Pulmonary artery endothelial cell (primary cell): ENCODE measurements around the gene CFAP298. TPM values are rescaled to one million over a fixed set of nuclear protein-coding genes. Genes with fewer than 3 reads are reported as not detected.
"Not testable (repeated sequence)": the region's sequence is repeated elsewhere in the genome, so short reads cannot be mapped to it uniquely, and the experiment has no call there.

Experiments used
- DNase-seq: peaks from one replicate; pipeline ENCODE4 v3.0.0-alpha.2; 2011; ENCODE audit warnings: low read depth, low spot score
- total RNA-seq: library from RNA; depleted of rRNA; stranded (reverse); fragments of >200 nt; gene quantifications from 2 replicates; pipeline ENCODE4 v1.2.3, GENCODE V29; 2014

The CFAP298 gene, protein sequence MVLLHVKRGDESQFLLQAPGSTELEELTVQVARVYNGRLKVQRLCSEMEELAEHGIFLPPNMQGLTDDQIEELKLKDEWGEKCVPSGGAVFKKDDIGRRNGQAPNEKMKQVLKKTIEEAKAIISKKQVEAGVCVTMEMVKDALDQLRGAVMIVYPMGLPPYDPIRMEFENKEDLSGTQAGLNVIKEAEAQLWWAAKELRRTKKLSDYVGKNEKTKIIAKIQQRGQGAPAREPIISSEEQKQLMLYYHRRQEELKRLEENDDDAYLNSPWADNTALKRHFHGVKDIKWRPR
- total RNA-seq = 36.5 and 44.8 TPM in 2 replicates

DNA sequence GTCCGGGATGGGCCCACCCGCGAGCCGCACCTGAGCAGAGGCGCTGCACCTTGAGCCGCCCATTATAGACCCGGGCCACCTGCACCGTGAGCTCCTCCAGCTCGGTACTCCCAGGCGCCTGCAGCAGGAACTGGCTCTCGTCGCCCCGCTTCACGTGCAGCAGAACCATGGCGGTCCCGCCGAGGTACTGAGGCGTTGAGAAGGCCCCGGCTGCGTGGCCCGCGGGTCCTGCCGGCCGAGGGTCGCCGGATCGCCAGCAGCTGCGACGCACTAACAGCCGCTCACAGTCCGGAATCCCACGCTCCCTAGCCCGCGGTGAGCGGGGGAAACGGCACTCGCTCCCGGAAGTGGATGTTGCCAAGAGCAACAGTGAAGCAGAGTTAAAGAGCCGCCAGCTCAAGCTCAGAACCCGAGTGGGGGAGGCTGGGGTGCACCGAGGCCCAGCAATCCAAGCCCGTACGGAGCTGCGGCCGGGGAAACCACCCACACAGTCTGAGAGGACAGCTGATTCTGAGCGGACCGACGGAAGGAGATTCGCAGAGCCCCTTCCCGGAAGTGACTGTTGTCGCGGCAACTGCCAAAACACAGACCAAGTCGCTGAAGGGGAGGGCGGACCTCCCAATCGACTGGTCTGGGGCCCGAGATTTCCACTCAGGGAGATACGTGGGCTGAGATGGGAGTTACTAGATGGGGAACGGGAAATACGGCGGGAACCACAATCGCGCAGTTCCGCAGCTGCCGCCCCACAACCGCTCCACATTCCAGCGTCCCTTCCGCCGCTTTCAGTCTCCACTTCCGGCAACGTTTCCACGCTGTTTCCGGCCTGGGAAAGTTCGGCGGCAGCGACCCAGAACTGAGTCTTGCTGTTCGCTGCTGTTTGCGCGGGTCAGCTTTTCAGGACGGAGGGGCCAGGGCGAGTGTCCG lies at the start of gene CFAP298:
TSS of gene CFAP298 (minus strand) at position 303 of the 924 bp plus-strand sequence. CDS start at position 169, 134 bp downstream.
- DNase-seq = peak; percentile 86

DNA sequence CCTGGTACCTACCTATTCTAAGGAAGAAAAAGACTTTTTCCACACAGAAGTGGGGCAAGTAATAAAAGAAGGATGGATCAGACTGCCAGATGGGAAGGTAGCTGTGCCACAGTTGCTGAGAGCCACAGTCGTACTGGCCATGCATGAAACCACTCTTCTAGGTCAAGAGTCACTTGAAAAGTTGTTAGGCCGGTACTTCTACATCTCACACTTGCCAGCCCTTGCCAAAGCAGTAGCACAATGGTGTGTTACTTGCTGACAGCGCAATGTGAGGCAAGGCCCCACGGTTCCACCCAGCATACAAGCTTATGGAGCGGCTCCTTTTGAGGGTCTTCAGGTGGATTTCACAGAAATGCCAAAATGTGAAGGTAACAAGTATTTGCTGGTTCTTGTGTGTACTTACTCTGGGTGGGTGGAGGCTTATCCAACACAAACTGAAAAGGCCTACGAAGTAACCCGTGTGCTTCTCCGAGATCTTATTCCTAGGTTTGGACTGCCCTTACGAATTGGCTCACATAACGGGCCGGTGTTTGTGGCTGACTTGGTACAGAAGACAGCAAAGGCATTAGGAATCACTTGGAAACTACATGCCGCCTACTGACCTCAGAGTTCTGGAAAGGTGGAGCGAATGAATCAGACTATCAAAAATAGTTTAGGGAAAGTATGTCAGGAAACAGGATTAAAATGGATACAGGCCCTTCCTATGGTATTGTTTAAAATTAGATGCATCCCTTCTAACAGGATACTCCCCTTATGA lies 49.0 kb upstream of the CFAP298 start:
- not testable (repeated sequence) for DNase-seq

DNA sequence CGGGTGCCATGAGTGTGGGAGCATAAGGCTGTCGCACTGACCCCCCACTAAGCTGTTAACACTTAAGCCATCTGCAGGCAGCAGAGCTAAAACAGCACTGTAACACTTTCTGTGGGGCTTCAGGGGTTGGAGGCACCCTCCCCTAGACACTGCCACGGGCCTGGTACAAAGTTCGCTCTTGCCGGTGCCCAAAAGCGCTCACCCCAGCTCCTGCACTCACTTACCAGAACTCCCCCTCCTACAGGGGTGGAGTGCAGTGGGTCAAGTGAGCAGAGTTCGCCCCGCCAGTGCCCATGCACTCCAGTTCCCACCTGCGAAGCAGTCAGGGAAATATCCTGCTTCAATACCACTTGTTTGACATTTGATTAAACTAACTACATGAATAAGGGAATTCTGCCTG lies 46.3 kb upstream of the CFAP298 start:
- DNase-seq = no peak

GRCh38 chr21:32653326-32653901 lies 41.2 kb upstream of the CFAP298 start:
- no peak for DNase-seq

- no peak for DNase-seq
Measured at GRCh38 chr21:32648165-32648564, 36.0 kb upstream of the CFAP298 start.

DNA sequence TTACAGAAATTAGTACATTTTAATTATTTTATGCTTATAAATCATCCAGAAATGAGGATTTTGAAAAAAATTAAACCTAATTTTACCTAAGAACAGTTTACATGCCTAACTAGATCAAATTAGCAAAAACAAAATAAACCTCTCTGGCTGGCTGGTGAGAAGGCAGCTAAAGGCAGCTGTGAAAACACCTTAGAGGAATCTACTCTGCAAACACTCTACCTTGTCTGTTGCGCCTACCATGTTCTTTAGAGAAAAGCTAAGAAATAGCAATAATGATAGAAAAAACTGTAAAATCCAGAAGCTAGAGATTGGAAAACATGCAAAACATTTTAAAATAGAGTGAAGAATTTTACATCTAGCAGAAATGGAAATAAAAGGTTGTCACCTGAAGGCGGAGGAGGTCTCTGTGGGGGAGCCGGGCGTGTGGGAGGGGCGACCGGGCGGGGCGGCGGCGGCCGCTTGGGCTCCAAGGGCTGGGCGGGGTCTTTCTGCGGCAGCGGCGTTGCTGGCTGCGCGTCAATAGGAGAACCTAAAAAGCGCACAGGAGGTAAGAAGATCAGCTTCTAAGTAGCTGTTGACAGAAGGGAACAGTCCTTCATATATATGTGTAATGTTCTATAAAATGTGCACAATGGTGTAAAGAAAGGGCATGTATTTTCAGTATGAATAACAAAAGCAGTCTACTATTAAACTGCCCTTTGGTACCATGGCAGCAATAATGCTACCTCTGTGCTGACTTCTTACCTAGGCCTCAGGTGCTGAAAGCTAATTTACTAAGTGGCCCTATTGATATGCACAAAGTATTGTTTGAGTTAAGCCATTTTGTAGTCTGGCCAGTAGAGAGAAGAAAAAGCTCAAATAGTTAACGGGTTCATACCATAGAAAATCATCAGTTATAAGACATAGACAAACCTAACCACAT lies 33.3 kb upstream of the CFAP298 start:
- no peak for DNase-seq

DNA sequence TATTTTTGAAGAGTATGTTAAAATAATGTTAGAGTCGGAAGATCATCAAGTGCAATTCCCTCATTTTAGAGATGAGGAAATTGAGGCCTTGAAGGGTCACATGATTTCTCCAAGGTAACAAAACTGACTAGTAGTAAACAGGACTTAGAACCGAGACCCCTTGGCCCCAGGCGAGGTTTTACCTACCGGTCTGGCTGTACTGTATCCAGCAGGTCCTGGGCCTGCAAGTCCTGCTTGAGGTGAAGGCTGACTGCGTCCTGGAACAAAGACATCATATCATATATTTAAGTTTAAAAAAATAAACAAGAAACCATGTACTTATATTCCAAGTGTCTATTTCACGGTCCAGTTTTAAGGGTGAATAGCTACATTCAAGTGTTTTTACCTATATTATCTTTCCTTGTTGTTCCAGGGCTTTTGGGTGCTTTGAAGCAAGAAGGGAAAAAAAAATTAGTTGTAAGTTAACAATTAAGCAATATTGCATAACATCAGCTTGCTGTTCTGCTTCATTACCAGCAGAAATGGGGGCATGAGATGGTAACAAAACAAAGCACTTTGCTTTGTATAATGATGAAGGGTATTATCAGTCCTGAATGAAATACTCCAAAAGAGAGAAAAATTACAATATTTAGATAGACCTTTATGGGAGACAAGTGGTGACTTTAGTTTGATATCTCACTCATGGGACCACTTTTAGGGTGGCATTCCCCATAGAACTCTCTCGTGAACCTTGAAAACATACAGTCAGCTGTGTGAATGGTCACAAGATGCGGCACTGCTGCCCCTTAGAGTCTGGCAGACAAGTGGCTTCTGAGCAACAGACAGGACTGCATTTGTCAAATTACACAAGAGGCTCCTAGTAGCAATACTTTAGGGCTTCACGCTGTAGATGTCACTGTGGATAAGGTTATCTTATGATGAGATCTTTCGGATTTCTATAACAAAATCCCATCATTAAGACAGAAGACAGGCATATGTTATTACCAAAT lies 29.8 kb upstream of the CFAP298 start:
- DNase-seq = no peak

GRCh38 chr21:32626621-32627196 lies 14.5 kb upstream of the CFAP298 start:
- no peak for DNase-seq

DNA sequence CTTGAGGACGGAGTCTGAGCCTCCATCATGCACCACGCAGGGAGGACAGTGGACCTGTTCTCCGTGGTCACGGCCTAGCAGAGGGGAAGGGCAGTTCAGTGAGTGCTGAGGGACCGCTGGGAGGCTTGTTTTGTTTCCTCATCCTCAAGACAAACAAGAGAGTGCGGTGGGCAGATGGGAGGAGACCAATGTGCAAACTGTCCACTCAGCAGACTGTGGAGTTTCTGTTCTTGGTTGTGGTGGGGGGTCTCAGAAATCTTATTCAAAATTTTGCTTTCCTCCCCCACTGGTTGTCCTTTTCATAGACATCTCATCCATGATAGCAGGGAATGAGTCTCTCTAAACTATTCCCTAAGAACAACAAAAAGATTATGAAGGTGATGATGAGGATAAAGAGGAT lies 6.0 kb upstream of the CFAP298 start:
- not testable (repeated sequence) for DNase-seq

- no peak for DNase-seq
Measured at GRCh38 chr21:32613436-32614043, 1.4 kb upstream of the CFAP298 start.

- DNase-seq = no peak
Measured at GRCh38 chr21:32612999-32613337, 791 bp upstream of the CFAP298 start.

DNA sequence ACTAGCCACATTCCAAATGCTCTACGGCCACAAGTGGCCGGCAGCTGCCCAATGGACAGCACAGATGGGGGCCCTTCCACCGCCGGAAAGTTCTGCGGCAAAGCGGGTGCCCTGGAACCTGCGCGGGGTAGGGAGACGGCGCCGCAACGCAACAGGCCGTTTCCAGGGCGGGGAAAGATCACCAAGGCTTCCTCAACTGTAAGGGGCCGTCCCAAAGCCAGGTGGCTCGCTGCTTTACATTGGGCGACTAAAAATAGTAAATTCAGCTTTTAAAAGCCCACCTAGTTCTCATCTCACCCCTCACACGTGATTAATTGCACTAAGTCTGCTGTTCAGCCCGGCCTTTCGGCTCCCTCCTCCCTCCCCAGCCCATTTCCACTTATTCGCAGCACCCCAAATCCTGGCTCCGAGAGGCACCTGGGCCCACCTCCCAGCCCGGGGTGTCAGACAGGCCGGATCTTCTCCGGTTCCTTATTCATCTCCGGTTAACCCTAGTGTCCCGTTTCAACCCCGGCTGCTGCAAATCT lies 643 bp downstream of the CFAP298 start:
- no peak for DNase-seq

GRCh38 chr21:32610940-32611339 lies 1.2 kb downstream of the CFAP298 start:
- DNase-seq = not testable (repeated sequence)

GRCh38 chr21:32608851-32609250 lies 3.3 kb downstream of the CFAP298 start:
- DNase-seq = no peak

GRCh38 chr21:32605469-32605868 lies 6.7 kb downstream of the CFAP298 start:
- DNase-seq = no peak

DNA sequence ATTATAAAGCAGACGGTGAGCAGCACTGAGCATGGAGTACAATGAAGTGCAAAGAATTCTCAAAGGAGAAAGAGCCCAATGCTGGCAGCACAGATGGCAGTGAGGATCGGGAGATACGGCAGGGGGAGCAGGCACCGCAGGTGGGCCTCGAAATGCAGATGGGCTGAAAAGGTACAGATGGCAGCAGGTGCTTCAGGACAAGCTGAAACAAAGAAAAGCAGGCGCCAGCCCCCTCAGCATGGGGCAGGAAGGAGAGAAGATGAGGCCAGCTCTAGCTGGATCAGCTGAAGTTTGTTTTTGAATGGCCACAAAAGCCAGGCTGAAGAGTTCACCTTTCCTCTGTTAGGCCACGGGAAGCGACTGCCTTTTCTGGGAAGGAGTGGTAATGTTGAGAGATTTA lies 7.7 kb downstream of the CFAP298 start:
- DNase-seq = no peak

DNA sequence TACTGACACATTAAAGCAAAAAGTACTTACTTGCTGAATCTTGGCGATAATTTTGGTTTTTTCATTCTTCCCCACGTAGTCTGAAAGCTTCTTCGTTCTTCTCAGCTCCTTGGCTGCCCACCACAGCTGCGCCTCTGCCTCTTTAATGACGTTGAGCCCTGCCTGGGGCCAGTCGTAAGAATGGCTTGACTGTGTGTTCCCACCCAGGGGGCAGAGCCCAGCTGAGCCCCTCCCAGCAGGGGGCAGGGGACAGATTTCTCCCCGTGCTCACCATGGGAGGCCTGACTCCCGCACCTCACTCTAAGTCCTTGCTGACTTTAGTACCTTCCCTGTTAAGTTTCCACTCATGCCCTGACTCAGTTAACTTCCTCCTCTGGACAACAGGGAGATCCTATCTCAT lies 9.0 kb downstream of the CFAP298 start:
- no peak for DNase-seq

DNA sequence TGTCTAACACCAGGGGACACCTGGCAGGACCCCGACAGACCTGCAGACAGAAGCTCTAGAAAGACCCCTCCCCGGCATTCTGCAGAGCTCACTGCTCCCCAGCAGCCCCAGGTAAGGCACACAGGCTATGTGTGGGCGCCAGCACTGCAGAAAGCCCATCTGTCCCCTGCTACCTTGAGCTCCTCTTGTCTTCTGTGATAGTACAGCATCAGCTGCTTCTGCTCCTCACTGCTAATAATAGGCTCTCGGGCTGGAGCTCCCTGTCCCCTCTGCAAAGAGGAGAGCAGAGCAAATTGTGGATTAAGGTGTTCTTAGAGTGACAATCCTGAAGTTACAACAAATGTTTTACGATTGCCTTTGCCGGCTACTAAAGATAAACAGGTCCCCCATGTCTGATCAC lies 10.1 kb downstream of the CFAP298 start:
- no peak for DNase-seq
